Fibroblast of skin of left quadriceps (primary cell): ENCODE measurements around the gene FNDC3A.

Experiments
- DNase-seq, 2 experiments: peaks; one replicate each; pipeline ENCODE4 v3.0.0-alpha.2; 2013; ENCODE audit warnings: low read depth in 2 of 2

Gene FNDC3A

DNA sequence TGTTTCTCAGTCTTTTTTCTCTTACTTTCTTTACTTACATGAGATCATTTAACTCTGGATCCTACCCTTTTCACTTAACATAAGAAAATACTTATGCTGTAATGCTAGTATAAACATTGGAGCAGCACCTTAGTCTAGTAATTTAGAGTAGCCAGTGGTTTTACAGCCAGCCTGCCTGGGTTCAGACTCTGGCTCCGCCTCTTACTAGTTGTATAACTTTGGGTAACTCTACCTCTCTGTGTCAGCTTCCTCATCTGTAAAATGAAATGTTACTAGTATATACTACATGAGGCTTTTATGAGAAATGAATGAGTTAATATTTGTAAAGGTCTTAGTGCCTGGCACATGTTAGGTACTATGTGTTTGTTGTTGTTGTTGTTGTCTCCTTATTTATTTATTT is 277.6 kb downstream of the FNDC3A start:
- no peak for DNase-seq

DNA sequence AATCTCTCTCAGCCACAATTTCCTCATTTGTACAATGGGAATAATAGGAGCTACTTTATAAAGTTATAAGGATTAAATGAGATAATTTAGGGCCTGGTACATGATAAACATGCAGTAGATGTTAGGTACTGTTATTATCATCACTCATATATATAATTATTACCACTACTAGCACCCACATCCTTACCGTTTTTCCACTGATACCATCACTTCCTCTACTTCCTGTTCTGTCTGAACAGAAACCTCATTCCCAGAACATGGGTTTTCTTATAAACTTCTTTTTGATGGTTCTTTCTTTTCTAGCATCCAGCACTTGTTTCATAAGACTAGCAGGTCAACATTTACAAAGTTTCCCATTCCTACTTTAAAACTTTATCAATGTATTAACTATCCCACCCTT is 278.3 kb downstream of the FNDC3A start:
- DNase-seq, result no peak

DNA sequence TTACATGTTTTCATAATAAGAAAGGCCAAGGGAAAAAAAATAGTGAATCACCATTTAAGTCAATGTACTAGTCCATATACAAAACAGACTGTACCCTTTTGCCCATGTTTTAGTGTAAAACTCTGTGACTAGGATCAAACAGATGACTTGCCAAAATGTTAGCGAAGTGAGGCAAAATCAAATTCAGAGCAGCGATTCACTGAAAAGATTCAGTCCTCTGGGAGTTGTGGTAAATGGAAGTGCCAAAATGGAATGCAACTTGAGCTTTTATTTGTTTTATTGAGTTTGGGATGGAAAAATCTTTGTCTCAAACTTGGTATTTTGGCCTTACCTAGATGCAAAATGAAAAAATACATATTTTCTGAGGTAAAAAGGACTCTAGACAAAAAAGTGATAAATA is 281.1 kb downstream of the FNDC3A start:
- DNase-seq, result peak in 1 of 2 experiments; percentile 22

GRCh38 chr13:49258089-49258796 is 282.5 kb downstream of the FNDC3A start:
- no peak for DNase-seq
